Testis (tissue), 3 donors: Measurements from ENCODE around the gene WRNIP1. TPM values are rescaled to one million over a fixed set of nuclear protein-coding genes. Genes with fewer than 3 reads are reported as not detected.

Experiments
- DNase-seq: peaks from one replicate; pipeline ENCODE4 v3.0.0-alpha.2; 2019
- H3K27ac ChIP-seq, 2 donors: fragments of 200-600 bp; sonication (generic); one replicate each; pipeline ENCODE4 v1.5.1; 2019
- H3K27me3 ChIP-seq: fragments of 200-600 bp; sonication (generic); one replicate; pipeline ENCODE4 v1.5.1; 2019
- H3K36me3 ChIP-seq: fragments of 200-600 bp; sonication (generic); one replicate; pipeline ENCODE4 v1.5.1; 2017; ENCODE audit warnings: low read depth; ENCODE audit errors: missing control alignments
- H3K4me1 ChIP-seq: fragments of 200-600 bp; sonication (generic); one replicate; pipeline ENCODE4 v1.5.1; 2019
- H3K4me3 ChIP-seq, 2 donors: fragments of 200-600 bp; sonication (generic); one replicate each; pipeline ENCODE4 v1.5.1; 2017 to 2019
- H3K9me3 ChIP-seq: fragments of 200-600 bp; sonication (generic); one replicate; pipeline ENCODE4 v1.5.1; 2017
- POLR2A ChIP-seq: fragments of 450-650 bp; IDR thresholded peaks from one replicate; pipeline ENCODE4 v1.6.1; 2017; ENCODE audit warnings: antibody characterized with exemption, mild to moderate bottlenecking, moderate library complexity
- WGBS, 2 donors: methylation state at CpG; one replicate each; pipeline ENCODE4 v1.1.5; 2018; 5-methylcytosine and 5-hydroxymethylcytosine counted together
- intact Hi-C: fragments of 100-400 bp; cut with DNase I; formaldehyde crosslinking; loops from one replicate; pipeline ENCODE4 v1.15.1; 2023; ENCODE audit warnings: low total_unique reads
- polyA plus RNA-seq: library from polyadenylated mRNA; stranded (reverse); fragments of 350-450 nt; fragmentation: Illumina TruSeq; extraction: RNeasy Lipid Tissue Mini Kit (QIAGEN cat#74804); gene quantifications from one replicate; pipeline ENCODE4 v1.2.3, GENCODE V29; 2014; ENCODE audit warnings: low read depth, low replicate concordance; ENCODE audit not compliant: insufficient read depth
- total RNA-seq, 2 donors: library from RNA; depleted of rRNA; stranded (reverse); fragments of >200 nt; gene quantifications; one replicate each; pipeline ENCODE4 v1.2.3, GENCODE V29; 2016
- TF ChIP-seq, protein P1 (sequence below), 3 experiments: fragments of 450-650 bp in 2 of 3; fragments of 200-600 bp in 1 of 3; sonication (generic) in 1 of 3; IDR thresholded peaks; one replicate each; pipeline ENCODE4 v1.5.1; 2016 to 2019; ENCODE audit warnings: antibody characterized with exemption in 3 of 3, mild to moderate bottlenecking in 2 of 3, moderate library complexity in 1 of 3

Gene WRNIP1
- total and polyA plus RNA-seq, 3 donors from 2014 or later = 57.7 to 102 (median 95.8) TPM

DNA sequence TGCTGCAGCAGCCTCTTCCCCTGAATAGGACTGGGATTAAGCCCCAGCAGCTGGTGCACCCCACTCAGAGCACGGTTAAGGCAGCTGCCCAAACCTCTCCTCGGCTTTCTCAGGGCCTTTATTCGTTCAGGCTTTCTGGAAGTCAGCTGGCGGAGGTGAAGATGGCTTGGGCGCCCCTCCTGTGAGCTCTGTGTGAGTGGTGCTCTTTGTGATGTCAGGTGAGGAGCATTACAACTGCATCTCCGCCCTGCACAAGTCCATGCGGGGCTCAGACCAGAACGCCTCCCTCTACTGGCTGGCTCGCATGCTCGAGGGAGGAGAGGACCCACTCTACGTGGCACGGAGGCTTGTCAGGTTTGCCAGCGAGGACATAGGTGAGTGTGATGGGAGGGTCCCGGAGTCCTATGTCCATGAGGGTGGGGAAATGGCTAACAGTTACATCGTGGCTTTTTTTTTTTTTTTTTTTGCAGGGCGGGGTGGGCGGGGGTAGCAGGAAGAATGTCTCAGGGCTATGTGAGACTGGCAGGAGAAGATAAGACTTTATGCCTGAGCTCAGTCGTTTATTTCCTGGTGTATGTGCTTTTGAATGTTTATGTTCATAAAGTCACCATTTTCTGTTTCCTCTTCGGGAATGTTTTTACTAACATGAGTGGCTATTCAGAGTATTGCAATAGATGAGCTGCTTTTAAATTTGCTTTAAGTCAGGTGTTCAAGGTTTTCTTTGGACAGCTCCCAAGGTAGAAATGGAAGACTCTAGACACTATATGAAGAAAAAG, 18.2 kb downstream of the WRNIP1 start:
- intact Hi-C loops = no loop called here
- H3K36me3 ChIP-seq = no peaks in the 10 kb centered on the region
- no peak for TF ChIP-seq POLR2A
- TF ChIP-seq, protein P1, sequence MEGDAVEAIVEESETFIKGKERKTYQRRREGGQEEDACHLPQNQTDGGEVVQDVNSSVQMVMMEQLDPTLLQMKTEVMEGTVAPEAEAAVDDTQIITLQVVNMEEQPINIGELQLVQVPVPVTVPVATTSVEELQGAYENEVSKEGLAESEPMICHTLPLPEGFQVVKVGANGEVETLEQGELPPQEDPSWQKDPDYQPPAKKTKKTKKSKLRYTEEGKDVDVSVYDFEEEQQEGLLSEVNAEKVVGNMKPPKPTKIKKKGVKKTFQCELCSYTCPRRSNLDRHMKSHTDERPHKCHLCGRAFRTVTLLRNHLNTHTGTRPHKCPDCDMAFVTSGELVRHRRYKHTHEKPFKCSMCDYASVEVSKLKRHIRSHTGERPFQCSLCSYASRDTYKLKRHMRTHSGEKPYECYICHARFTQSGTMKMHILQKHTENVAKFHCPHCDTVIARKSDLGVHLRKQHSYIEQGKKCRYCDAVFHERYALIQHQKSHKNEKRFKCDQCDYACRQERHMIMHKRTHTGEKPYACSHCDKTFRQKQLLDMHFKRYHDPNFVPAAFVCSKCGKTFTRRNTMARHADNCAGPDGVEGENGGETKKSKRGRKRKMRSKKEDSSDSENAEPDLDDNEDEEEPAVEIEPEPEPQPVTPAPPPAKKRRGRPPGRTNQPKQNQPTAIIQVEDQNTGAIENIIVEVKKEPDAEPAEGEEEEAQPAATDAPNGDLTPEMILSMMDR (IDR thresholded peaks at IDR 0.05) = no peak

GRCh38 chr6:2784061-2784460, 18.9 kb downstream of the WRNIP1 start:
- H3K36me3 ChIP-seq = no peaks in the 10 kb centered on the region
- no peaks in the 10 kb centered on the region for H3K27me3 ChIP-seq
- WGBS, 2 donors = 90 to 92% methylated on average over 5 of the region's 5 CpGs
- no peak for DNase-seq
- TF ChIP-seq POLR2A = no peak
- TF ChIP-seq, protein P1 (IDR thresholded peaks at IDR 0.05) = no peak
- intact Hi-C loops = no loop called here
- no peaks in the 10 kb centered on the region for H3K9me3 ChIP-seq
- no peak overlapping the region for H3K27ac ChIP-seq
- H3K4me1 ChIP-seq = no peaks in the 10 kb centered on the region
- H3K4me3 ChIP-seq = no peak overlapping the region

More for the DNA sequence above, 18.2 kb downstream of the WRNIP1 start:
- no peaks in the 10 kb centered on the region for H3K4me1 ChIP-seq
- WGBS, 2 donors = 72 to 75% methylated on average over 19 of the region's 19 CpGs
- no peaks in the 10 kb centered on the region for H3K9me3 ChIP-seq
- no peaks in the 10 kb centered on the region for H3K27me3 ChIP-seq
- no peak for DNase-seq
- no peak overlapping the region for H3K27ac ChIP-seq
- no peak overlapping the region for H3K4me3 ChIP-seq

GRCh38 chr6:2784930-2785329, 19.7 kb downstream of the WRNIP1 start:
- no peak for DNase-seq
- no peaks in the 10 kb centered on the region for H3K36me3 ChIP-seq
- WGBS, 2 donors = 90% methylated on average over 7 of the region's 7 CpGs

GRCh38 chr6:2786269-2786668, 21.1 kb downstream of the WRNIP1 start:
- Histone ChIP-seq H3K27me3 (no peaks in the 10 kb centered on the region), H3K4me3 (no peak overlapping the region), H3K4me1 (no peaks in the 10 kb centered on the region), H3K9me3 (no peaks in the 10 kb centered on the region), H3K27ac (no peak overlapping the region), H3K36me3 (no peaks in the 10 kb centered on the region)
- intact Hi-C loops = no loop called here
- WGBS, 2 donors = 70 to 88% methylated on average over 4 of the region's 4 CpGs
- TF ChIP-seq POLR2A = no peak
- TF ChIP-seq, protein P1 (IDR thresholded peaks at IDR 0.05) = no peak
- DNase-seq = no peak

More at GRCh38 chr6:2784930-2785329, 19.7 kb downstream of the WRNIP1 start:
- H3K9me3 ChIP-seq = no peaks in the 10 kb centered on the region
- TF ChIP-seq, protein P1 (IDR thresholded peaks at IDR 0.05) = no peak
- no peak for TF ChIP-seq POLR2A
- no peak overlapping the region for H3K27ac ChIP-seq
- no peaks in the 10 kb centered on the region for H3K4me1 ChIP-seq
- no peaks in the 10 kb centered on the region for H3K27me3 ChIP-seq
- no peak overlapping the region for H3K4me3 ChIP-seq
- intact Hi-C loops = no loop called here
